Measurements from ENCODE around the gene POTEC. TPM values are rescaled to one million over a fixed set of nuclear protein-coding genes. Genes with fewer than 3 reads are reported as not detected.
"Not testable (repeated sequence)": the region's sequence is repeated elsewhere in the genome, so short reads cannot be mapped to it uniquely, and the experiment has no call there.

Gene POTEC
- total RNA-seq, 1 experiment from 2014 or later: not detected

- CTCF ChIA-PET; ATAC-seq; H3K4me1 Mint-ChIP-seq; H3K27me3 Mint-ChIP-seq (ENCODE audit: low read depth); POLR2A ChIA-PET; DNase-seq (ENCODE audit: low spot score); H3K4me3 Mint-ChIP-seq; H3K27ac Mint-ChIP-seq: not testable (repeated sequence)
- peaks cover 35% of the 10 kb centered on the region for H3K9me3 Mint-ChIP-seq
- H3K36me3 Mint-ChIP-seq: peaks cover 25% of the 10 kb centered on the region
These were observed 68.6 kb downstream of the POTEC start for GRCh38 chr18:14474752-14475151.

- Mint-ChIP-seq H3K9me3 (peaks cover 41% of the 10 kb centered on the region), H3K36me3 (peaks cover 31% of the 10 kb centered on the region)
- H3K27me3 Mint-ChIP-seq (ENCODE audit: low read depth); ATAC-seq; POLR2A ChIA-PET; H3K4me3 Mint-ChIP-seq; DNase-seq (ENCODE audit: low spot score); CTCF ChIA-PET; H3K27ac Mint-ChIP-seq; H3K4me1 Mint-ChIP-seq: not testable (repeated sequence)
These were observed 69.2 kb downstream of the POTEC start for GRCh38 chr18:14474007-14474720.

- H3K27ac Mint-ChIP-seq: not testable (repeated sequence)
These were observed 70.0 kb downstream of the POTEC start for GRCh38 chr18:14473250-14474006.

GRCh38 chr18:14471286-14471685 lies 72.1 kb downstream of the POTEC start:
- POLR2A ChIA-PET; DNase-seq (ENCODE audit: low spot score); H3K27ac Mint-ChIP-seq; H3K4me1 Mint-ChIP-seq; ATAC-seq; H3K4me3 Mint-ChIP-seq; CTCF ChIA-PET: not testable (repeated sequence)
- Mint-ChIP-seq H3K27me3 (ENCODE audit: low read depth) (peaks cover 11% of the 10 kb centered on the region), H3K36me3 (peaks cover 47% of the 10 kb centered on the region), H3K9me3 (peaks cover 50% of the 10 kb centered on the region)

More at GRCh38 chr18:14473250-14474006, 70.0 kb downstream of the POTEC start:
- CTCF ChIA-PET; ATAC-seq; POLR2A ChIA-PET; H3K27me3 Mint-ChIP-seq (ENCODE audit: low read depth); H3K4me1 Mint-ChIP-seq; H3K4me3 Mint-ChIP-seq; DNase-seq (ENCODE audit: low spot score): not testable (repeated sequence)
- H3K36me3 Mint-ChIP-seq: peaks cover 32% of the 10 kb centered on the region
- H3K9me3 Mint-ChIP-seq: peaks cover 38% of the 10 kb centered on the region

GRCh38 chr18:14470446-14470845 lies 73.0 kb downstream of the POTEC start:
- H3K27ac Mint-ChIP-seq; DNase-seq (ENCODE audit: low spot score); H3K4me1 Mint-ChIP-seq; POLR2A ChIA-PET; H3K4me3 Mint-ChIP-seq; ATAC-seq; CTCF ChIA-PET: not testable (repeated sequence)
- peaks cover 49% of the 10 kb centered on the region for H3K9me3 Mint-ChIP-seq
- peaks cover 47% of the 10 kb centered on the region for H3K36me3 Mint-ChIP-seq
- H3K27me3 Mint-ChIP-seq (ENCODE audit: low read depth): peaks cover 11% of the 10 kb centered on the region

- H3K4me3 Mint-ChIP-seq; CTCF ChIA-PET; POLR2A ChIA-PET; ATAC-seq; DNase-seq (ENCODE audit: low spot score); H3K27ac Mint-ChIP-seq; H3K4me1 Mint-ChIP-seq: not testable (repeated sequence)
- Mint-ChIP-seq H3K9me3 (peaks cover 49% of the 10 kb centered on the region), H3K27me3 (ENCODE audit: low read depth) (peaks cover 11% of the 10 kb centered on the region), H3K36me3 (peaks cover 47% of the 10 kb centered on the region)
These were observed 73.4 kb downstream of the POTEC start for GRCh38 chr18:14470046-14470445.

- H3K4me3 Mint-ChIP-seq; ATAC-seq; H3K4me1 Mint-ChIP-seq; H3K27ac Mint-ChIP-seq; DNase-seq (ENCODE audit: low spot score); CTCF ChIA-PET; POLR2A ChIA-PET: not testable (repeated sequence)
- H3K27me3 Mint-ChIP-seq (ENCODE audit: low read depth): peaks cover 12% of the 10 kb centered on the region
- peaks cover 74% of the 10 kb centered on the region for H3K9me3 Mint-ChIP-seq
- H3K36me3 Mint-ChIP-seq: peaks cover 63% of the 10 kb centered on the region
These were observed 77.4 kb downstream of the POTEC start for GRCh38 chr18:14465989-14466388.

Other genes with a start within 250 kb of the POTEC start
- gene ANKRD30B, start 204.6 kb upstream of the POTEC start, total RNA-seq (2021): not detected in 3 replicates

Measured in WTC11 (cell line).